GM10847 (cell line): ENCODE results near the gene FMN2.

Experiments
- POLR2A ChIP-seq: IDR thresholded peaks from 2 replicates; pipeline ENCODE4 v1.6.1; 2011; ENCODE audit not compliant: insufficient read length; ENCODE audit errors: extremely low read depth

FMN2 gene

DNA sequence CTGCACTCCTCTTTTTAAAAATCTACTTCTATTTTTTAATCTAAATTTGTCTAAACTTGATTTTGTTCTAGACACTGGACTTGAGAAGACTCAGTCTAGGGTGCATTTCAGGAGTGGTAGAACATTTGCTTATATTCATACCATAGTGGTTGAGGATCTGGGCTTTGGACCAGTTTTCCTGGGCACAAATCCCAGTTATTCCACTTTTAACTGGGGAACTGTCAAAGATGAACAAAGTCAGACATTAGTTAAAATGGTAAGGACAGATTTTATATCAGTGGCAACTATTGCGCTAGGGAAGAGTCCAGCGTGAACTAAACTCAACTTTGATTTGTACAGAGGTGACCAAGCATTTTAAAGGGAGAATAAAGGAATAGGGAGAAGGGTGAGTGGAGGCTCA, 102.4 kb downstream of the FMN2 start:
- no peak for TF ChIP-seq POLR2A

DNA sequence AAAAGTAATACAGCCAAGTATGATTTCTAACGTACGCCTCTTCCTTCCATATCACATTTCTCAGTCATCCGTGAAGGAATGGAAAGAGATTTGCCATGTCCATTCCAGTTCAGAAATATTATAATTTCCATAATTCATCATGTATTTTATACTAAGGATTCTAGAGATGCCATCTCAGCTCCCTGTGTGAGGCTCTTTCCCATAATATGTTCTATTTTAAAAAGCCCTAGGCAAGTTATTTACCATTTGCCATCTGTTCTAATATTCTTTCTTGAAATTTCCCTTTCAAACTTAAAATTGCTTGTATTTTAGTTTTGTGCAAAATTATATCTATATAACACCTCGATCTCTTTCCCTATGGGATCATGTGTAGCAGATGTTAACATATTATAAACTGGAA, 106.7 kb downstream of the FMN2 start:
- no peak for TF ChIP-seq POLR2A

DNA sequence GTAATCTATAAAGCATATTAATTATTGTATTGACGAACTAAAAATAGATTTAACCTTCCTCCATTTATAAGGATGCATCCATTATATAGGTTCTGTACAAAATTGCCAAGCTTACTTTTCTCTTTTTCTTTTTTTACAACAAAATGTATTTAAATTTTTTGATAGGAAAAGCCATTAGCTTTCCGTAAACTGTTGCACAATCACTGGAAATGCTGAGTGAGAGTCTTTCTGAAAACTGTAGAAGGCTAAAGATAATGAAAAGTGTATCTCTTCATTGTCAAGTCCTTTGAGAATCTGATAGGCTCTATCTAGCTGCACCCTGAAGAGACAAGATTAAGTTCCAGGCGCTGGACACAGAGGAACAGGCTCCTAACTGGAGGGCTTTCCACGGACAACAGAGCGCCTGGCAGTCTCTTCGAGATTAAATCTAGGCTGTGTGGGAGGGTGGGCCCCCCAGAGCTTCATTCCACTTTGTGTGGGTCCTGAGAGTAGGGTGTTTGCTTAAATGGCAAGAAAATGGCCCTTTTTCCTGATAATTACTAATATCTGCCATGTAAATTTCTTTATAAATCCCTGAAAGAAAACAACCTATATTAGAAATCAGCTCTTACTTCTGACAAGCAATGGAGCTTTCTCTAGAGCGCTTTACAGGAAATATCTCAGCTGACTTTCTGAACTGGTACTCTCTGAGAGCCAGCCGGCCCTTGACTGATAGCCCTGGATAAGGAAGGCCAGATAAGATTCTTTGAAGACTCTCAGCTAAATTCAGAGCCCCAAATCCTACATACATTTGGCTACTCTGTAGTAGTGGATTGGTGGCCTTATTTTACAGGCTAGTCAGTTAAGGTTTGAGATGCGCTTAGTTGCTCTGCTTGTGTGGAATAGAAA, 108.3 kb downstream of the FMN2 start:
- TF ChIP-seq POLR2A: no peak

DNA sequence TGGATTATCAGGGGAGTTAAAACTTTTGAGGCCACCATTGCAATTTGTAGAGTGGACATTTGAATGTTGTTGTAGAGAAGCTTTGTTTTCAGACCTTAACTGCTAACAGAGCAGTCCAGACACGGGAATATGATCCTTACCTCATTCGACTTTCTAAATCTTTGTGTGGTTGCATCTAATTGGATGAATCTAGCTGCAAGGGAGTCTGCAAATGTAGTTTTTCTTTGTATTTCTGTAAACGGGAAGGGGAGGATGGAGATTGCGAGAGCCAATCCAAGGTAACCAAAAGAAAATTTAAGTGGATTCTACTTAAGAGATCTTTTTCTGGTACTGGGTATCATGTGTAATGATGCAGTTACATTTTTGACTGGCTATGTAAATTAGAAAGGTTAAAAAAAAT, 110.2 kb downstream of the FMN2 start:
- no peak for TF ChIP-seq POLR2A

DNA sequence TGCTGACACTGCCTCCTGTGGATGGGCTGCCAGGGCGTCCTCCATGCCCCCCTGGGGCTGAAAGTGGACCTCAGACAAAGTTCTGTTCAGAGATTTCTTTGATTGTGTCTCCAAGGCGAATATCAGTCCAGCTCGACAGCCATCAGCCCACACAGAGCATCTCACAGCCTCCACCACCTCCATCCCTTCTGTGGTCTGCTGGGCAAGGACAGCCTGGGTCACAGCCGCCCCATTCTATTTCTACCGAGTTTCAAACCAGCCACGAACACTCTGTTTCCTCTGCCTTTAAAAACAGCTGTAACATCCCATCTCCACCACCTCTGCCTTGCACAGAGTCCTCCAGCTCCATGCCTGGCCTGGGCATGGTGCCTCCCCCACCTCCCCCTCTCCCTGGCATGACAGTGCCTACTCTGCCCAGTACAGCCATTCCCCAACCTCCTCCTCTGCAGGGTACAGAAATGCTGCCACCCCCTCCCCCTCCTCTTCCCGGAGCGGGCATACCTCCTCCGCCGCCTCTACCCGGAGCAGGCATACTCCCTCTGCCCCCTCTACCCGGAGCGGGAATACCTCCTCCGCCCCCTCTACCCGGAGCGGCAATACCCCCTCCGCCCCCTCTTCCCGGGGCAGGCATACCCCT, 115.5 kb downstream of the FMN2 start:
- TF ChIP-seq POLR2A: no peak

DNA sequence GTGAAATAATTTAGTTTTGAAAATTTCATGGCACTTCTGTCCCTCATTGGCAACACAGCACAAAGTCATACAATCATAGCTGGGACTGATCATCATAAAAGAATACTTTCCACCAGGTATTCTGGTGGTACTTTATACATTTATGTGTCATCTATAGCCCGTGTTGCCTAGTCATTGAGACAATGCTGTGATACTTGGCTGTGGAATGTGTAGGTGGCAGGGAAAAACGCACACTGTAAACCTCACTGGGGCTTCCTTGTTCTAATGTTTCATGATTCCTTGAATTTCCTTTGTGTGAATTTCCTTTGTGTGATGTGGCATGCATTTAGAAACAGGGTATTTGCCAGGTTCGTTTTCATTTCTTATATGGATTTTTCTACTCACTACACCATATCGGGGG, 118.3 kb downstream of the FMN2 start:
- no peak for TF ChIP-seq POLR2A

DNA sequence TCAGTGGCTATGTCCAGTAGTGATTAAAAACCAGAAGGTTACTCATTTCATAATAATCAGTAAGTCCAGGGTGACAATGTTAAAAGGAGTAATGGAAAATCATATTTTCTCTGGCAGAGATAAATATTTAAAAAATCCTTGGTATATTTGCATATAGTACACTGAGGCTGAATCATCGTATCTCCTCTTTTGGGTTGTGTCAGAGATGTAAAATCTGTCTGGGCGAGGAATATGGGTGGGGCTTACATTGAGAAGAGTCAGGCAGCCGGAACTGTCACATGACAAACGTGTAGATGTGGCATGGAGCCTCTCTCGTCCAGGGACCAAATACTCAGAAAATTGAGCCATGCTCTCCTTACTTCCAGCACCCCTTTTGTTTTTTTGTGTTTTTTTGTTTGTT, 120.9 kb downstream of the FMN2 start:
- TF ChIP-seq POLR2A: no peak

DNA sequence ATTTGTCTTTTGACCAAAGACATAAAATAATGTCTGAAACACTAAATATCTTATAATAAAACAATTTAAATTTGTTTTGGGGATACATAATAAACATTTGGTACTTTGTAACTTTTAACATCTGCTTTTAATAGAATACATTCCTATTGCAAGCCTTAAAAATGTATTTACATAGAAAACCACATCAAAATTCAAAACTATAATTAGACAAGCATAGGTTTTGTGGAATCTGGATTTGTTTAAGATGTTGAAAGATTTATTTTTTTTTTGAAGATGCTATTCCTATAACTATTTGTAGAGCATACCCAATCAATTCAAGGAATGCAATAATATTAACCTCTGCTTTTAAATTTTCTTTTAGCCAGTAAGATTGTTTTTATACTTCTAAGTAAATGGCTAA, 125.7 kb downstream of the FMN2 start:
- no peak for TF ChIP-seq POLR2A

DNA sequence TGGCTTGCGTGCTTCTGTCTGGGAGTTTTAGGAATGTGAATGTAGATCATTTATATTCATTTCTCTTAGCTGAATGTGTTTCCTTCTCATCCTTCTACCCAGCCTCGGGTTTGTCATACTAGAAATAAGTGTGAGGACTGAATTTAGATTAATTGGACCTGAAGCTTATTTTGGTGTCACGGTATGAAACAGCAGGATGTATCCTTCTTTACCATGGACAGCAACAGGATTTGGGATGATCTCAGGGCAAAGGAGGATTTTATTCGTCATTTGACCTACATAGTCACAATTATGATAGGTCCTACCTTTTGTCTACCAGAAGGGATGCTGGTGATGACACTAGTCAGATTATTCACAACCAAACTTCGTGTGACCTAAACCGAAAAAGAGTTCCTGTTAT, 127.4 kb downstream of the FMN2 start:
- TF ChIP-seq POLR2A: no peak

DNA sequence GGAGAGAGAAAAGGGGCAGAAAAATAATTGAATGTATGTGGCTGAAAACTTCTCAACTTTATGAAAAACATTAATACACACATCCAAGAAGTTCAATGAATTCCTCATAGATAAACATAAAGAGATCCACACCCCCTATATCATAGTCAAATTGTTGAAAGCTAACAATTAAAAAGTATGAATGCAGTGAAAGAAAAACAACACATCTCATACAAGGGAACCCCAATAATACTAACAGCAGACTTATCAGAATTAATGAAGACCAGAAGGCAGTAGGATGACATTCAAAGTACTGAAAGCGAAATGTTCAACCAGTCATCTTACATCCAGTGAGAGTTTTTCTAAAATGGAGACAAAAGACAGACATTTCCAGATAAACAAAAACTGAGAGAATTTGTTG, 134.4 kb downstream of the FMN2 start:
- no peak for TF ChIP-seq POLR2A

DNA sequence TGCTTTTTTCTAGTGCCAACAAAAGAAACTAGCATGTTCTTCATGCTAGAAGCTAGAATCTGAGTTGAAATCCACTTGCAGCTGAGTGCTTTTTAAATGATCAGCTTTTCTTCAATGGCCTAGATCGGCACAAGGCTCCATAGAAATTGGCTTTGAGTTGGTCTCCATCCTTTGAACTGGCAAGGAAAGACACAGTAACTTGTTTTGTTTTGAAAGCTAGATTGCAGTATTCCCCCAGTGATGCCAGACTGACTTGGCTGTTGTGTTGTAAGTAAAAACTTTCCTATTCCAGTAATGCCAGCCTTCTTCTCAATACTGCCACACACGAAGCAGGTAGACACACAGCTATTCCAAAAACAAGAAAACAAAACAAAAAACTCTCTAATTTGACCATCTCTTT, 139.1 kb downstream of the FMN2 start:
- no peak for TF ChIP-seq POLR2A

DNA sequence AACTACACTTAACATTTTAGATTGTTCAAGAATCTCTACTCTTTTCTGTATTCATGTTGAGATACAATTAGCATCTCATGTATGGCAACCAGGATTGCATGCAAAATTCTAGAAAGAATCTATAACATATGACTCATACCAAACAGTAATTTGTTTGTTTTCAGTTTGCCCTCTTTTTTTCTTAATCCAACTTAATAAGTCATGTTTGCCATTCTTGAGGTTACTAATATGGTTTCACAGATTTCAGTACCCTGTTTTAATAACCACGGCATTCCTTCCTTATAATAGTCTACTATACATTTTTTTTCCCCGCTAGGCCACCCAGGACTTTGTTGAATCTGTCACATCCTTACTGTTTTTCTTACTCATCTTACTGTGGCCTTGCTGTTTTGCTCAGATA, 140.8 kb downstream of the FMN2 start:
- no peak for TF ChIP-seq POLR2A

DNA sequence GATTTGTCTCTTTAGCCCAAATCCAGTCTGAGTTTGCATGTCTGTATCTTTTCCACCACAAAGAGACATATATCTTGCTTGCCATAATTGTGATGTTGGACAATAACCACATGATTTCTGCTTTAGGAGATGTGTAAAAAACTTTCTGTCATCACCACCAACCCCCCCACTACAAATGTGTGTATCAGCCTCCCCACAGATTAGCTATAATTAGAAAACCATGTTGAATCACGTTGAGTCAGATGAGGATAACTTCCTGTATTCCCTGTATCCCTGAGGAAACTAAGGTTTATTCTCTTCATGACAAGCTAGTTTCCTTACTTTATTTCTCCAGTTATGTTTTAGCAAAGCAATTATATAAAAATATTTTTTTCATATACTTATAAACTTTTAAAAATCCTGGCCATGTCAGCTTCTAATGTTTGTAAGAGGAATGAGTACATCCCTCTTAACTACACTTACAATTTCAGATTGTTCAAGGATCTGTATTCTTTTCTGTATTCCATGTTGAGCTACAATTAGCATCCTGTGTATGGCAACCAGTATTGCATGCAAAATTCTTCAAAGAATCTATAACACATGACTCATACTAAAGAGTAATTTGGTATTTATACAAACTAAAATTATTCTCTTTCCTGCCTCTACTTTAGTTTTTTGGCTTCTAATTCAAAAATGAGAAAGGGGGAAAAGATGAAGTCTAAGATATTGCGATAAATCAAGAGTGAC, 143.0 kb downstream of the FMN2 start:
- TF ChIP-seq POLR2A: no peak

DNA sequence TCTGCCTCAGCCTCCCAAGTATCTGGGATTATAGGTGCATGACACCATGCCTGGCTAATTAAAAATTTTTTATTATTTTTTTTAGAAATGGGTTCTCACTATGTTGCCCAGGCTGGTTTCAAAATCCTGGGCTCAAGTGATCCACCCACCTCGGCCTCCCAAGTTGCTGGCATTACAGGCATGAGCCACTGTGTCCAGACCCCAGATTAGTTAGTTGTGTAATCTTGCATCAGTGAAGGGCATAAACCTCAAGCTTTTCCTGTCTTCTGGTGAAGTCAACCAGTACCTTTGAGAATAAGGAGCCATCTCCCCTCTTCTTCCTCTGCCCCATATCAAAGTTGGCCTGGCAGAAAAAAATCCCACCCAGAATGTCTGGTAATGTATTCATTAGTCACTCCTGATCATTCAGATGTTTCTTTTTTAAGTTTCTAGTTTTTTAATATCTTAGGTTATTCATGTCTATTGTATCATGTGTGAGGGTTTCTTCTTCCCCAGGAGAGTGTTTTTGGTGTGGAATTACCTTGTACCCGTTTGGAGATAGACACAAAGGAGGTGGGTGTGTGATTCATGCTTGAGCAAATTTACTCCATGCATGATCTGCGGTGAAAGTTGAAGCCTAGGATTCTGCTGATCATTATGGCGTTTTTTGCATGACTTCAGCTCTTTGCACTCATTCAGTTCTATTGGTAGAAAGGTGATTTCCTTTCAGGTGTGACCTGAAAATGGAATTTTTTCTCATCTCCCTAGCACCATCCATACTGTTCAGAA, 144.0 kb downstream of the FMN2 start:
- no peak for TF ChIP-seq POLR2A

DNA sequence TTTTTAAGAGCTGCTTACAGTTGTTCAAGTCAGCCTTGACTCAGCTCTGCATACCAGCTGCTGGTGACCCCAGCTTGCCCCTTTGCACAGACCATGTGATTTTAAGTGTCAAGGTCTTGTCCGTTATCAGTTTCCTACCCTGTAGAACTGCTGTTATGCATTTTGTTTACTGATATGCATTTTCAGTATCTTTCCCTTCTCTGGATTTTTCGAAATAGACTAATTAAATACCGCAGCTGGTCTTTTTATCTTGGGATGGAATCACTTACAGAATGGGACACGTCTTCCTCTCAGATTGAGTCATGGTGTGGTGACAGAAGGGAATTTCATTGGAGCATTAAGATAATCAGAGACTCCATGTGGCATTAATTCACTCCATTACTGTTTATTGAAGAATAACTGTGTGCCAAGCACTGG, 145.6 kb downstream of the FMN2 start:
- no peak for TF ChIP-seq POLR2A
